ENCODE data around the gene ASTN2. TPM values are rescaled to one million over a fixed set of nuclear protein-coding genes. Genes with fewer than 3 reads are reported as not detected.

The ASTN2 gene
- total RNA-seq, 2 donors from 2014 or later = 3.1 to 4.9 TPM

DNA sequence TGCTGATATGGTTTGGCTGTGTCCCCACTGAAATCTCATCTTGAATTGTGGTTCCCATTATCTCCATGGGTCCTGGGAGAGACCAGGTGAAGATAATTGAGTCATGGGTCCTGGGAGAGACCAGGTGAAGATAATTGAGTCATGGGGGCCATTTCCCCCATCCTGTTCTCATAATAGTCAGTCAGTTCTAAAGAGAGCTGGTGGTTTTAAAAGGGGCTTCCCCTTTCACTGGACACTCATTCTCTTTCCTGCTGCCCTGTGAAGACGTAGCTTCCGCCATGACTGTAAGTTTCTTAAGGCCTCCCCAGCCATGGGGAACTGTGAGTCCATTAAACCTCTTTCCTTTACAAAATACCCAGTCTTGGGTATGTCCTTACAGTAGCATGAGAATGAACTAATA is 628.1 kb downstream of the ASTN2 start:
- no peak for ATAC-seq

DNA sequence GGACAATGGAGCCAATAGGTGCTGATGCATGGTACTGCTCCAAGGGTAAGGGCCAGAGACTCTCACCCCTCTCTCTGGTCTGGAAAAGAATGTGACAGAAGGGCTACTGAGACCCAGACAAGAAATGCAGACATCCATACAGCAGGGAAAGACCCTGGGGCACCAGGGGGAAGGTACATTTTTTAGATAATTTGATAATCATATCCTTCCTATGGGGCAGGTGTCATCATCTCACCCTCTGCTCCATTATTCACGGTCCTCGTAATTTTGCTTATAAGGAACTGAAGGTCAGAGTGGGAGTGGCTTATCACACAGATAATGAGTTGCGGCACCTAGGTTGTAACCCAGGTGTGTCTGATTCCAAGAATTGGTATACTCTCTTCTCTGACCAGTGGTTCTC is 637.7 kb downstream of the ASTN2 start:
- intact Hi-C loops (cut with DNase I, micrococcal nuclease) = no loop called here
- DNase-seq = no peak
- ATAC-seq = no peak

More for the DNA sequence above, 628.1 kb downstream of the ASTN2 start:
- intact Hi-C loops (cut with DNase I, micrococcal nuclease) = no loop called here
- no peak for DNase-seq

DNA sequence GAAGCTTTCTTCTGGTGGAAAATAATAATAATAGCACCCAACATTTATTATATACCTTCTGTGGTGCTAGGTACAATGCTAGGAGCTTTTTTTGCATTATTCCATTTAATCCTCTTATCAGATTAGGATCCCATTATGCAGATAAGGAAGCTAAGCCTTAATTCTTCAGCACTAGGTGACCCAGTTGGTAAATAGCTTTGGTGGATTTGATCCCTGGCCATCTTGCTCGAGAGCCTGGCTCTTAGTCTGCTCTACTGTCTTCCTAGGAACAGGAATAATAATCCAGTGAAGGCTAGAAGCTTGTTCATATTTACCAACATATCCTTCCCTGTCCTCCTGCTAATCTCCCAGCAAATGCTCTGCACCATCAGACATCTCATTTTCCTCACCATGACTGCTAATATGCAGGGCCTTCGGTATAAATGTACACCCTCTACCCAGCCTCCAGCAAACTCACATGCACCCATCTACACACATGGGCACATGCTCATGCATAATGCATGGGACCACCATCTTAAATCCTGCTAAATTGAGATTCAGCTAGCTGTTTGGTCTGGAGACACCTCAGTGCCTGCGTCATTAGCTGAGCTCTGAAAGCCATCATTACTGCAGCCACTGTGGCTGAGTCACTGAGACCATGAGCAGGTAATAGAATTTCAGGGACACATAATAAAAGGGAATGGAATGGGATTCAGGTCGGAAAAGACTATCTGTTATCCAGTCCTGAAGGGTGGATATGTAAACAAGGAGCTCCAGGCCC is 640.3 kb downstream of the ASTN2 start:
- no peak for DNase-seq
- intact Hi-C loops (cut with DNase I, micrococcal nuclease) = no loop called here
- ATAC-seq = no peak

DNA sequence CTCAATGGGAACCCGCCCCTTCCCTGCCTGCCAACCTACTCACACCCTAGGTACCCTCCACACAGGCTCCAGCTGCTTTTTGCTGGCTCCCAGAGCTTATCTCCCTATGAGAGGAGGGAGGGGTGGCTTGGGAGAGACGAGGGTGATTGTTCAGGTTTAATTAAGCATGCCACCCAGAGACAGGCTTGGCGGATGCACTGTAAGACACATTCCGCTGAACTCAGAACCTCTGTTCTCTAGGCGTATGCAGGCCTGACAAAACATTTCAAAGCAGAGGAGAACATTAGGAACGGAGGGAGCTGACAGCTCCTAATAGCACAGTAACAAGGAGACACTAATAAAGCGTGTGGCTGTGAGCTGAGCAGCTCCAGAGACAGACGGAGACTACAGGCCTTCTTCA is 647.6 kb downstream of the ASTN2 start:
- DNase-seq = no peak
- intact Hi-C loops (cut with DNase I, micrococcal nuclease) = no loop called here
- ATAC-seq = no peak

DNA sequence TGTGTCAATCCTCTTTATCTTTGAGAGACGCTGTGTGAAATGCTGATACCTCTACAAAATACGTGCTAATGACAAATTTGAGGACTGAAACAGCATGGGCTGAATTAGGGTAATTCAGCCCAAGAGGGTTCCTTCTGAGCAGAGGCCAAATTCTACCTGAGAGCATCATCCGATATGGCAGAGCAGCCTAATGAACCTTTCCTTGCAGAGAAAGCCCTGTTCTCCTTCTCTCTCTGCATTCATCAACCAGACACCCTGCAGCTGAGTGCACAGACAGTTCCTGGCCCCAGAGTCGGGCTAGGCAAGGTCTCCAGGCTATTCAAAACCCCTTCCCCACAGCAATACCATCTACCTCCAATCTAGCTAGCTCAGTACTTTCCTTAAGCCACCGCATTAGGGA is 649.8 kb downstream of the ASTN2 start:
- intact Hi-C loops (cut with DNase I, micrococcal nuclease) = no loop called here
- no peak for ATAC-seq
- DNase-seq = no peak

DNA sequence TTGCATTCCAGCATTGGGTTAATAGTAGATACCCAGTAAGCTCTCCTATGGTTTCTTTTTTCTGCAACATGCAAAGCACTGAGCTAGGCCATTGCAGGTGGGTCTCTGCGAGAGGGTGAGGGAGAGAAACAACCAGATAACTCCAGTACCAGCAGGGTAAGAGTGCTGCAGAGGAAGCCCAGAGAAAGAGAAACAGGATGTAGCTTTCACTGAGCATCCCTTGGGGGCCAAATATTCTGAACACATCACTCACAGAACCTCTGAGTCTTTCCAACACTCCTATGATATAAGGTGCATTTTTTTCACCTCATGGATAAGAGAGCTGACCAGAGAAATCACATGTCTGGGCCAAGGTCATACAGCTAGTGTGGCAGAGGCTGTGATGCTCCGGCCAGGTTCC is 651.1 kb downstream of the ASTN2 start:
- DNase-seq (no peak), ATAC-seq (no peak)
- intact Hi-C loops (cut with DNase I, micrococcal nuclease) = no loop called here

DNA sequence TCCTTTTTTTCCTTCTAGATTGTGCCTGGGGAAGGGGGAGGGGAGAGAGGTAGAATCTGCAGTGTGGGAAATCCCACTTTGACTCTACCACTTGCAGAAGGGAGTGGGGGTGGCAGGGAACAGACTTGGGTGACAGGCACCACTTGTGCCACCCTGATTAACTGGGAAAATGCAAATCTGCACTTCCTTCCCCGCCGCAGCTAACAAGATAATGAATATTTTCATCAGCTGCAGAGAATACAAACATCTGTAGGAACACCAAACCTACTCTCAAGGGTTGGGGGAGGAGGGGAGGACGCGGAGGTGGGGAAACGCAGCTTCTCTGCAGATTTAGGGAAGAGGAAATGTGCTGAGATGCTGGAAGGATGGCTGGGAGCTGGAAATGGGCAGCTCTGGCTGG is 654.2 kb downstream of the ASTN2 start:
- no peak for ATAC-seq
- intact Hi-C loops (cut with DNase I, micrococcal nuclease) = no loop called here
- DNase-seq = no peak

DNA sequence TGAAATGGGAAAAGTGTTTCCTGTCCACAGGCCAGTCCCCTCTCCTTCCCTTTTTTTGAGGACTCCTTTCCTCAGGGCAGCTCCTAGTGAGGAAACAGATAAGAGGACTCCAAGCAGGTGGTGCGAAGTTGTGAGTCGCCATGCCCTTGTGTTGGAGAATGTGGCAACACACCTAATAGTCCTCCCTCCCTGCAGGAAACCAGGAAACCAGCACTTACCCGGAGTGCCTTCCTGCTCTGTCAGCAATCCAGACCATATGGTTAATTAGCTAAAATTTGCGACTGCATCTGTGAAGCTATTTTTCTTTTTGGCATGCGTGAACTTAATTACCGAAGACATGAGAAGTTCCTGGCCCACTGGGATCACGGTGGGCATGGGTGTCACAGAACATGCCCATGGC is 657.8 kb downstream of the ASTN2 start:
- ATAC-seq (no peak), DNase-seq (no peak)
- intact Hi-C loops (cut with DNase I, micrococcal nuclease) = no loop called here

DNA sequence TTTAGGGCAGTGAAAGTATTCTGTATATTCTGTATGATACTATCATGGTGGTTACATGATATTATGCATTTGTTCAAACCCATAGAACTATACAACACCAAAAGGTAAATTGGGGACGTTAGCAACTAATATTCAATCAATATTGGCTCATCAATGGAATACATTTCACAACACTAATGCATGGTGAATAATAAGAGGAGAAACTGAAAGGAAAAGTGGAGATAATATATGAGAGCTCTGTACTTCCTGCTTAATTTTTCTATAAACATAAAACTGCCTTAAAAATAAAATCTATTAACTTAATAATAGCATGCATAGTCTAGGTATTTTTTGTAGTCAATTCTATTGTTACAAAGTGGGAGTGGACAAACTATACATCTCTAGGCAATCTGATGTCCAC is 661.5 kb downstream of the ASTN2 start:
- intact Hi-C loops (cut with DNase I, micrococcal nuclease) = no loop called here
- ATAC-seq (no peak), DNase-seq (no peak)

DNA sequence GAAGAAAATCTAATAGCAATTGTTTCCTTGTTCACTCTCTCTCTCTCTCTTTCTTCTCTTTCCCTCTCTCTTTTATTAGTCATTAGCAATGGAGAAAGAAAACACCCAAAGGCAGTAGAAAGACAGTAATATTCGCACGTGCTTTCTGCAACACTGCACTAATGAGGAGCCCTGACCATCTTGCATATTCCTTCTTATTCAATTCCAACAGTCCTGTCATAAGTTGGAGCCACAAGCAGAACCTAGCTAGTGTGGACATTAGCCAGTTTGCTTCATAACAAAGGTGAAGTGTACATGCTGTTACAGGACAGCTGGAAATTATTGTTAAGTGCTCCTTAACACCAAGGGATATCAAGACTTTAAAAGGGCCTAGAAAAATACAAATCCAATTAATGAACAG is 664.3 kb downstream of the ASTN2 start:
- ATAC-seq (no peak), DNase-seq (no peak)
- intact Hi-C loops (cut with DNase I, micrococcal nuclease) = no loop called here

DNA sequence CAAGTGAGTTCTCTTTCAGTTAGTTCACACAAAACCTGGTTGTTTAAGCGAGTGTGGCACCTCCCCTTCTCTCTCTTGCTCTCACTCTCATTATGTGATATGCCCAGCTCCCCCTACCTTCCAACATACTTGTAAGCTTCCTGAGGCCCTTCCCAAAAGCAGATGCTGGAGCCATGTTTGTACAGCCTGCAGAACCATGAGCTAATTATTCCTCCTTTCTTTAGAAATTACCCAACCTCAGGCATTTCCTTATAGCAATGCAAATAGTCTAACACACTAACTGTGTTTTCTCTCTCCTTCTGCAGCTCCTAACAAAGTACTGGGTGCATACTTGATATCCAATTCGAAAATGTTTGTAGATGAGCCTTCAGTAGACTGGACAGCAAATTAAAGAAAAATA is 665.1 kb downstream of the ASTN2 start:
- ATAC-seq = no peak
- no peak for DNase-seq
- intact Hi-C loops (cut with DNase I, micrococcal nuclease) = no loop called here

DNA sequence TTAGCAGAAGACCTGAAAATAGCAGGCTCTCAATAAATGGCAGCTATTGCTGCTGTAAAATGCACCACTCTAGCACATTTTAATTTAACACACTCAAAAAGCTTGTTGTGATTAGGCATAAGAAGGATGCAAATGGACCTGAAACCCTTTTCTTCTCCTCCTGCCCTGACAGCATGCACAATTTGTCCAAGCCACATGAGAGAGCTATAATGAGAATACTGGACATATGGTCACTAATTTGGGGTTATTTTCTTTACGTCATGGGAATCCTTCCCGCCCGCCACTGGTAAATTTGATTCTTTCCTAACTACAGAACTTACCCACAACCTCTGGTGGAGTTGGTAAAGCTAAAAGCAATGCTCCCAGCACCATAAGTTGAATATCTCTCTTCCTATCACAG is 665.7 kb downstream of the ASTN2 start:
- no peak for ATAC-seq

DNA sequence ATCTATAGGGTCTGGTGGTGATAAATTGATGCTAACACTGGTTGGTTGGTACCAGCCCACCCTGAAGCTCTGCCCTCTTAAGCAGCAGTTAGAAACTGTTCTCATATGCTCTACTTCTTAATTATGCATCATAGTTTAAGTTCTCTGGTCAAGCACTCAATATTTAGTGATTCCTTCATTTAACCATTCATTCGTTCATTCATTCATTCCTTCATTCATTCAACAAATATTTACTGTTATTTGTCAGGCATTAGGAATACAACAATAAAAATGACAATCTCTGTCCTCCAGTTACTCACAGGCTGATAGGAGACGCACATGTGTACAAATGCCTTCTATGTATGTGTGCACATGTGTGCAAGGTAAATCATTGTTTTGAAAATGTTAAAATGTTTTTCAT is 673.1 kb downstream of the ASTN2 start:
- intact Hi-C loops (cut with DNase I, micrococcal nuclease) = no loop called here
- no peak for ATAC-seq
- DNase-seq = no peak

More for the DNA sequence above, 665.7 kb downstream of the ASTN2 start:
- no peak for DNase-seq
- intact Hi-C loops (cut with DNase I, micrococcal nuclease) = no loop called here

DNA sequence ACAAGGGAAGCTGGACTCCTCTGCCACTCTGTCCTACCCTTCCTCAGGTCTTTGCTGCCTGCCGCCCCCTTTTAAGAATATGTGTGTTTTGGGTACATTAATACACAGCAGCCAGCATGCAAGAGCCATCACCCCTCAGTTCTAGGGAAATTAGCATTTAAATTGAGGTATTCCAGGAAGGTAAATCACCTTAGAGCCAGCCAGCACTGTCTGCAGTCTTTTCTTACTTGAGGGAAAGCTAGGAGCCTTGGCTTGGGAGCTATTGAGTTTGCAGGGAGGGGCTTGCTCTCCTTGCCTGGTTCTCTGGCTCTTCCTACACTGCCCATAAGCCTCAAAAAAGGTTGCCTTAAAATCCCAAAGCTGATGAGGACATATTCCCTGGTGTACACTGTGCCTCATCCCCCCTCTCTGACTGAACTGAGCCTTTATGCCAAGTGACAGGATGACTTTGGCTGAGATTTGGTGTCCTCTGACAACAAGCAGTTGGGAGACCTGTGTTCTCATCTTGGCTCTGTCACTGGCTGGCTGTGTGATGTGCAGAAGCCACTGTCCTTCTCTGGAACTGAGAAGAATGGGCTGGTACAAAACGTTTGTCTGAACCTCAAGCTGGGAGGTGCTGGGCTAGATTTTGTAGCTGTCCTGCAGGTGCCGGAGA is 673.6 kb downstream of the ASTN2 start:
- intact Hi-C loops (cut with DNase I, micrococcal nuclease) = no loop called here

DNA sequence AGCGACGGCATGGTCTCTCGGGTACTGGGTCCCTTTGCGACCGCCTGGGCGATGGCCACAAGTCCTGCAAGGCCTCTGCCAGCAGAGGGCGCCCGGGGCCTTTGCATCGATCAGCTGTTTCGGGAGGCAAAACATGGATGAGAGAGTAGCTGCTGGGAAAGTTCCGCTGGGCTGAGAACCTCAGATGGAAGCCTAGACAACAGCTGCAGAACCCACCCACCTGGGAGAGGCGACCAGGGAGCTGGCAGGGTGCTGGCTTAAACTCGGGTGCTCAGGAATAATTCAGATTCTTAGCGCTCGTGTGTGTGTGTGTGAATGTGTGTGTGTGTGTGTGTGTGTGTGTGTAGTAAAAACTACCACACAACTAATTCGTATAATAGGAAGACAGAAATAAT is 677.7 kb downstream of the ASTN2 start:
- DNase-seq (peak; percentile 53 to 81), ATAC-seq (peak; percentile 82)
- intact Hi-C loops (cut with DNase I, micrococcal nuclease) = no loop called here

More for the DNA sequence above, 673.6 kb downstream of the ASTN2 start:
- no peak for ATAC-seq
- no peak for DNase-seq

DNA sequence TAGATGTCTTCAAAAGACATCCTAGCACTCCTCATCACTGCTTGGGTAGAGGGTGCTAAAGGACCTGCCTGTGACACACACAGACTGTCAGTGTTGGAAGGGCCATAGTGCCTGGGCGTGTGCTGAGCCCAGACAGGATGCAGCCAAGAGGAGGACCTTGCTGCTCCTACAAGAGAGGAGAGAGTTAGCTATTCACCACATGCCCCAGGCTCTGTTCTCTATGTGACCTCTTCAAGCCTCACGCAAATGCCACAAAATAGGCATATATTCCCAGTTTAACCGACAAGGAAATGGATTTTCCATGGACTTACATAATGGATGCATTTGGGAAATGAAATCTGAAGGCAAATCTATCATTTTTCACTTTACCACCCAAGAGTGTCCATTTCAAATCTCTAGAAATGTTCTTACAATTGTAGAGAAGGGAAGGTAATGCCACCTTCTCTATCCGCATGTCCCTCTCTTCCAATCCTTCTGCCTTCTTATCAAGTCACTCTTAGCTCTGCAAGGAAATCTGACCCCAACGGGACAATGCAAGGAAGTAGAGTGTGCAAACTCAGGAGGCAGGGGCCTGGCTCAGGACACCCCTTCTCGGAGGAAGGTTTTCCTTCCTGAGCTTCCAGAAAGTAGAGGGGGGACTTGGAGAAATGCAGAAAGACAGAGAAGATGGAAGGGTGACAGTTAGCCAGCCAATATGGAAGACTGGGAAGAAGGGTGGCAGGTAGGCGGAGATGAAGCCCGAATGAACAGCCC is 678.3 kb downstream of the ASTN2 start:
- ATAC-seq = no peak
- DNase-seq = no peak
- intact Hi-C loops (cut with DNase I, micrococcal nuclease) = no loop called here

DNA sequence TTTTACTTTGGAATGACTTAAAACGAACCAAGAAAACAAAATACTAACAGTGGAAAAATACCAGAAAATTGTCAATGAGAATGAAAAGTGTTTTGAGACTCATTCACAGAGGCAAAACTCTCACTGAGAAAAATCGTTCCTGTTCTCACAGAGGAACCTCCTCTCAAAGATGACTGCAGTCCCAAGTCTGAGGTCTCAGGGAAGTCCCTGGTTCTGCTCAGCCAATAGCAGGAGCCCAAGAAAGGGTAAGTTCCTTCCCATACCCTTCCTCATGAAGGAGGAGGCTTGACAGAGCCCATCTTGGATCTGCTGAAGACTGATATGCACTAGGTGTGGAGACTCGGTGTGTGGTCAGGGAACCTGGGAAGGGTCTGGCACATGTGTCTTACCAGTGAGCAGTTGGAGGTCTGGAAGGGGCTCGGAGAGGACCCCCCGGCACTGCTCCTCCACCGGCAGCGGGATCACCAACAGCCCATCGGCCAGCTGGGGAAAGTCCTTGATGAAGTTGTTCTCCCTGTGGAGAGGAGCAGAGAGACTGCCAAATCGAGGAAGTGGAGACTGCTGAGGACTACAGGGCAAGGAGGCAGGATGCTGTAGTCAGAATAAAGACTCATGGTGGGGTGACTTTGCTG is 681.7 kb downstream of the ASTN2 start:
- DNase-seq = no peak
- ATAC-seq = no peak
- intact Hi-C loops (cut with DNase I, micrococcal nuclease) = no loop called here

DNA sequence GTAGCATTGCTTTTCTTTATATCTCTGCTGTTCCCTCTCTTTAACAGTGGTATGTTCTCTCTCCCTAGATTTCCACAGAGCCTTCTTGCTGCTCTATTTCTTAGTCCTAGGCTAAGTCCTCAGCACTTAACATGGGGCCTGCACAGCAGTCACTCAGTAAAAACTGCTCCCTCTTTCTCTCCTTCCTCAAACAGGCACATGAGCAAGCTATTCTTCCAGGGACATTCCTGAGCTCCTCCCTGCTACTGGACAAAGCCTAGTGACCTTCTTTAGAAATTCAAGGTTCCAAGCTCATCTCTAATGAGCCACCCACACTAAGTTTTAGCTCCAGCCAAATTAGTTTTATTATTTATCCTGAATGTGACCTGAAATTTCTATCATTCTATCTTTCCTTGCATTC is 688.3 kb downstream of the ASTN2 start:
- ATAC-seq = no peak

DNA sequence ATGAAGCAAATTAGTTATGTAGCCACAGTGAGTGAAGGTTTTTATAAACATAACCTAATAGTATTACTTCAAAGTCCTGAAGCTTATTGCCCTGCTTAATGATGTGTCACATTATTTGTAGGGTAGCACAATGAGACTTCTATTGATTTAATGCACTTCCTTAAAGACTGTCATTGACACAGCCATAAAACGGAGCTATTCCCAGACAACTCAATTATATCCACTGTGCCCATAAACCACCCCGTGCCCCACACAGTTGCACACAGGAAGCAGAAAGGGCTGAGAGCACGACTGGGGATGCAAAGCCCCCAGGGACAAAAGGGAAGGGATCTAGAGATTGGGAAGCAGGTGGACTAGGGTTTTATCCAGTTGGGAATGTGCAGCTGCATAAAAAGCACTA is 690.7 kb downstream of the ASTN2 start:
- DNase-seq = no peak
- intact Hi-C loops (cut with DNase I, micrococcal nuclease) = no loop called here

More for the DNA sequence above, 688.3 kb downstream of the ASTN2 start:
- intact Hi-C loops (cut with DNase I, micrococcal nuclease) = no loop called here
- DNase-seq = no peak

DNA sequence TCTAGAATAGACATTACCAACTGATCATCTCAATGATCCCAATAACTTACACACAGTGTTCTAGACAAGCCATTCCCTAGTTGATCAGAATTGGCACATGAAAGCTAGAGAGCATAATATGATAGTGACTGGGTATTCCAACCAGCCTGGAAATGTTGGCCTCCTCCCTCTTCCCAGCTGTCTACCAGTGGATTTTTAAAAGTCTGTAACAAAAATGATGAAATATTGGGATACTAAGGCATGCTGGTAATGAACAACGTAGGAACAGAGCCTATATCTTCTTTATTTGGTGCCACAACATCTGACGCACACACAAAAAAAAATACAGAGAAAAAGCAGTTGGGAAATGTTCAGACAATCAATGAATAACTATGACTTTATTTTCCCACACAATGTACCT is 692.9 kb downstream of the ASTN2 start:
- ATAC-seq (no peak), DNase-seq (no peak)
- intact Hi-C loops (cut with DNase I, micrococcal nuclease) = no loop called here

More for the DNA sequence above, 690.7 kb downstream of the ASTN2 start:
- peak; percentile 45 for ATAC-seq
